ENCODE measurements around the gene ITGB2. TPM values are rescaled to one million over a fixed set of nuclear protein-coding genes. Genes with fewer than 3 reads are reported as not detected.
"Not testable (repeated sequence)": the region's sequence is repeated elsewhere in the genome, so short reads cannot be mapped to it uniquely, and the experiment has no call there.

Gene ITGB2
- total RNA-seq, 1 donor from 2014 or later: 23.8 TPM

- ATAC-seq (ENCODE audit: poor library complexity): peak; percentile 34
Measured at GRCh38 chr21:44918581-44919033, 2.1 kb downstream of the ITGB2 start.

GRCh38 chr21:44918107-44918470 is 2.6 kb downstream of the ITGB2 start:
- intact Hi-C loops (cut with DNase I): no loop called here

More at GRCh38 chr21:44918581-44919033, 2.1 kb downstream of the ITGB2 start:
- intact Hi-C loops (cut with DNase I): no loop called here
- peak; percentile 37 for DNase-seq

GRCh38 chr21:44917446-44918106 is 3.1 kb downstream of the ITGB2 start:
- DNase-seq (peak; percentile 10), ATAC-seq (ENCODE audit: poor library complexity) (no peak)
- intact Hi-C loops (cut with DNase I): no loop called here

More at GRCh38 chr21:44918107-44918470, 2.6 kb downstream of the ITGB2 start:
- DNase-seq (peak; percentile 29), ATAC-seq (ENCODE audit: poor library complexity) (no peak)

- intact Hi-C loops (cut with DNase I): no loop called here
- ATAC-seq (ENCODE audit: poor library complexity): no peak
- DNase-seq: no peak
Measured at GRCh38 chr21:44916965-44917364, 3.7 kb downstream of the ITGB2 start.

- no peak for ATAC-seq (ENCODE audit: poor library complexity)
- intact Hi-C loops (cut with DNase I): no loop called here
- peak; percentile 71 for DNase-seq
Measured at GRCh38 chr21:44914176-44914874, 6.4 kb downstream of the ITGB2 start.

GRCh38 chr21:44913425-44914175 is 7.1 kb downstream of the ITGB2 start:
- no peak for DNase-seq
- intact Hi-C loops (cut with DNase I): no loop called here
- no peak for ATAC-seq (ENCODE audit: poor library complexity)

GRCh38 chr21:44912506-44913412 is 7.9 kb downstream of the ITGB2 start:
- DNase-seq; ATAC-seq (ENCODE audit: poor library complexity); intact Hi-C loops (cut with DNase I): not testable (repeated sequence)

GRCh38 chr21:44912158-44912473 is 8.6 kb downstream of the ITGB2 start:
- DNase-seq (no peak), ATAC-seq (ENCODE audit: poor library complexity) (peak; percentile 16)
- intact Hi-C loops (cut with DNase I): no loop called here

- intact Hi-C loops (cut with DNase I): no loop called here
- peak; percentile 90 for DNase-seq
- ATAC-seq (ENCODE audit: poor library complexity): peak; percentile 91
Measured at GRCh38 chr21:44911384-44912157, 9.1 kb downstream of the ITGB2 start.

- intact Hi-C loops (cut with DNase I): no loop called here
- ATAC-seq (ENCODE audit: poor library complexity): no peak
- no peak for DNase-seq
Measured at GRCh38 chr21:44911068-44911383, 9.7 kb downstream of the ITGB2 start.

GRCh38 chr21:44910229-44911067 is 10.3 kb downstream of the ITGB2 start:
- ATAC-seq (ENCODE audit: poor library complexity) (peak; percentile 2), DNase-seq (no peak)
- intact Hi-C loops (cut with DNase I): no loop called here

GRCh38 chr21:44909719-44910118 is 11.0 kb downstream of the ITGB2 start:
- no peak for DNase-seq
- intact Hi-C loops (cut with DNase I): no loop called here
- no peak for ATAC-seq (ENCODE audit: poor library complexity)

GRCh38 chr21:44908908-44909307 is 11.8 kb downstream of the ITGB2 start:
- DNase-seq: no peak
- intact Hi-C loops (cut with DNase I): no loop called here
- no peak for ATAC-seq (ENCODE audit: poor library complexity)

GRCh38 chr21:44907966-44908895 is 12.5 kb downstream of the ITGB2 start:
- ATAC-seq (ENCODE audit: poor library complexity) (no peak), DNase-seq (peak; percentile 63)
- intact Hi-C loops (cut with DNase I): no loop called here

GRCh38 chr21:44907225-44907965 is 13.3 kb downstream of the ITGB2 start:
- intact Hi-C loops (cut with DNase I): no loop called here
- no peak for DNase-seq
- ATAC-seq (ENCODE audit: poor library complexity): no peak

- DNase-seq (no peak), ATAC-seq (ENCODE audit: poor library complexity) (no peak)
- intact Hi-C loops (cut with DNase I): no loop called here
Measured at GRCh38 chr21:44905728-44906090, 15.0 kb downstream of the ITGB2 start.
